Erythroblast (primary cell): ENCODE measurements around the gene DEPDC5.

Experiments
- DNase-seq, 2 experiments: peaks; one replicate each; lab custom pipeline; 2025; lab: John Stamatoyannopoulos, UW
- GATA1 ChIP-seq: IDR thresholded peaks from 2 replicates; pipeline ENCODE4 v1.6.1; 2011; ENCODE audit warnings: low read depth, mild to moderate bottlenecking, control low read depth, low read length, moderate library complexity
- POLR2A ChIP-seq: IDR thresholded peaks from 2 replicates; pipeline ENCODE4 v1.6.1; 2011; ENCODE audit warnings: mild to moderate bottlenecking, low read length

Gene DEPDC5

DNA sequence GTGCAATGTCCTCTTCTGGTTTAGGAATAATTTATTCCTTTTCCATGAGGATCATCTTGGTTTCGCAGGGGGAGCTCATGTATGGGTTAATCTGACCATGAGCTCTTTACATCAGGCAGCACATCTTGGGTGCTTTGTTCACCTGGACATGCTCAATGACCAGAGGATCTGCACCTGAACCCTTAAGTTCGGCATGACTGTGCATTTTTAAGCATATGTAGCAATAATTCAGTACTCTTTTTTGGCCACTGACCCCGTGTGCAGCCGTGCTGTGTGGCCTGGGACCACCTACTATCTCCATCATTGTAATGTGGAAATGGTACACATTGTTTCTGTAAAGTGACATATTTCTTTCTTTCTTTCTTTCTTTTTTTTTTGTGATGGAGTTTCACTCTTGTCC lies 62.9 kb downstream of the DEPDC5 start:
- no peak for DNase-seq

DNA sequence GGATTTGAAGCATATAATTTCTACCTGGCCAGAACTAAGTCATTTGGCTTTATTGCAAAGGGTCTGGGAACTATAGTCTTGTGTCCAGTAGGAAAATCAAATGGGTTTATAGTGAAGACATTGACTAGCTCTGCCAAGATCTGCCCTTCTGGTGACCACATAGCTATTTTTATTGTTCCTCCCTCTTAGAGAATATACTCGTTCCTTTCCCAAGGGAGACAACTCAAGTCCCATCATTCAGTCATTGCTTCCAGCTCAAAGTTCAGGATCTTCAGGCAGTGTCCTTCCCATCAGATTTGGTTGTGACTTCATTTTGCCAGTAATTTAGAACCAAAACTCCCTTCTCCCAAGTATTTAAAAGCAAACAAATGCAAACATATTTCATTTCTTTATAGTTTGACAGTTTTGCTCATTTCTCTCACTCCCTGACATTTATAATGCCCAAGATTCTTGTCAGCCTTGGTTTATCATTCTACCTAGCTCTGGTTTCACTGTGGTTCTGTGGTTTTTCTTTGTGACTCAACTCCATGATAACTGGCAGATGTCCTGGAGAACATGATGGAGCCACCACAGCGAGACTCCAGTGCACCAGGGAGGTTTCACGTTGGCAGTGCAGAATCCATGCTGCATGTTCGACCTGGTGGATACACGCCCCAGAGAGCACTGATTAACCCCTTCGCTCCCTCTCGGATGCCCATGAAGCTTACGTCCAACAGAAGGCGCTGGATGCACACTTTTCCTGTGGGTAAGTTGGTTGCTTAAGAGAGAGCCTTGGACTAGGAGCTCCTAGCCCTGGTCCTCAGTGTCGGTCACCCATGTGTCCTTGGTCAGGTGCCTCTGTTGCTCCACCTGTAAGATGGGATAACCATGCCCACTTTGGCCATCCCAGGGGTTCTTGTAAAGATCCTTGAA lies 64.9 kb downstream of the DEPDC5 start:
- no peak for TF ChIP-seq GATA1
- TF ChIP-seq POLR2A, result no peak
- DNase-seq, result peak; percentile 25 to 26

More for the DNA sequence above, 62.9 kb downstream of the DEPDC5 start:
- TF ChIP-seq POLR2A (no peak), GATA1 (no peak)

DNA sequence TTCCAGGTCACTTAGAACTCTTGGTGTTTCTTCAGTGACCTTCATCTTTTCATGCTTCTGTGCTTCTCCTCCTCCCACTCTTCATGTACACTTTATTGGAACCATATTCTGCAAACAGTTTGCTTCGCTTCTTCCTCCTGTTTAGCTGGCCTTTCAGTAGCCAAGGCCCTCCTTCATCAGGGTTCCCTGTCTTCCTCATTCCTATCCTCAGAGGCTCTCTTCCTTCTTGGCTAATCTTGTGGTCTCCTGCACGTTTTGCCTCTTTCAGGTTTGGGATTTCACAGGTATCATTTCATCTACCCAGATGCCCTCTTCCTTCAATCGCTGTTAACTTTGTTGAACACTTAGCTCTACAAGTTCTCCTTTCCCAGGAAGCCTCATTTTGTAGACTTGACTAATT lies 66.8 kb downstream of the DEPDC5 start:
- no peak for TF ChIP-seq GATA1
- TF ChIP-seq POLR2A, result no peak
- DNase-seq, result no peak

DNA sequence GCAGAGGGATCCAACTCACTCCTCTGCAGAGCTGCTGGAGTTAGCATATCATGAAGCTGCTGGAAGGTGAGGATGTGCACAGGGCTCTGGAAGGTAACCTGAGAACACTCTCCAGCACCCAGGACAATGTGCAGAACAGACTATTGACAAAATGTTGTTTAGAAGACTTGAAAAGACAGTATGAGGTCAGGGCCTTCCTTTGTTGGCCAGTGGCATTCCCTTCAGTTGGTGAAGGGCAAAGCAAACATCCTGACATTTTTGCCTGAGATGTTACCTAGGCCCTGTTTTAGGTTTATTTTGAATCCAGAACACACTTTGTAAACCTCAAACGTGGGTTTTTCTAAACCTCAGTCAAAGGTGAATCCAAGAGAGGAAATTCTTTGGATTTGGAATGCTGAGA lies 67.8 kb downstream of the DEPDC5 start:
- TF ChIP-seq GATA1, result no peak
- TF ChIP-seq POLR2A, result no peak

DNA sequence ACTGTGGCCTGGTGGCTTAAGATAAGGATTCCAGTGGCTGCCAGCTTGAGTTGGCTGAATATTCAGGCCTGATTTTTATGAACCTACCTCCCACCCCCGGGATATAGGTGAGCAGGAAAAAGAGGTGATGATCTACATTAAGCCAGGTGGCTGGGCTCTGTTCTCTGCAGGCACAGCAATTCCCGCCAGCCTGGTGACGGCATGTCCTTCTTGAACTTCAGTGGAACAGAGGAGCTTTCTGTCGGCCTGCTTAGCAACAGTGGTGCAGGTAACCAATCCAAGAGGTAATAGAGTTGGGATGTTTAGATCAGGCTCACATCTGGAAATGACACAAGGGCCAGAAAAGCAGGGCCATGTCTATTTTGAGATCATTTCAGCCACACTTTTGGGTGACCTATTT lies 68.7 kb downstream of the DEPDC5 start:
- no peak for TF ChIP-seq POLR2A
- TF ChIP-seq GATA1, result no peak
- DNase-seq, result no peak

More for the DNA sequence above, 67.8 kb downstream of the DEPDC5 start:
- no peak for DNase-seq

DNA sequence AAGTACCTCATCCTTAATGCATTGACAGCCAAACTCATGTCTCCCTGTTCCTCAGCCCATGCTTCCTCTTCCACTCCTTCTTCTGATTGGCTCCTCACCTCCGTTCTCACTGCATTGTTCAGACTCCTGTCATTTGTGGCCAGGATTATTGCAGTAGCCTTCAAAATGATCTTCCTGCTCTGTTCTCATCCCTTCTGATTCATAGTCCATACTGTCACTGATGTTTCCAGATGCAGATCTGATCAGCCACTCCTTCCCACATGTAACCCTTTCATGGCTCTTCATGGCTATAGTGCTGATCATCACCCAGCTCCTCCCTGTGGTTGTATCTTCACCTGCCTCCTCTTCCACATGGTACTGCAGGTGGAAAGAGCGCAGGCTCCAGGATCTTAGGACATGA lies 71.7 kb downstream of the DEPDC5 start:
- TF ChIP-seq POLR2A, result no peak
- TF ChIP-seq GATA1, result no peak
- DNase-seq, result no peak

DNA sequence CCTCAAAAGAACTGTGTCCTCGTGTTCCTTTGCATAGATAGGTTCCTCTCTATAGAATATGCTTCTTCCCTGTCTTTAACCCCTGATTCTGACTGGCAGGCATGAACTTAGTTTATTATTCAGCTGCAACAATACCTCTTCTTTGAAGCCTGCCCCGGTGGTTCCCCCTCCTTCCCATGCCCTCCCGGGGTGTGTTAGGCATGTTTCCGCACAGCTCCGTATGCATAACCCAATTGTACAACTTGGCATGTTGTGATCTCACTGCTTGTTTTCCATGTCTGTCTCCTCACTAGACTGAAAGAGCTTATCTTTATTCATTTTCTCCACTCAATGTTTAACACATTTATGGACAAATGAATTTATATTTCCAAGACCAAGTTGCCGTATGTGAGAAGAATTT lies 72.6 kb downstream of the DEPDC5 start:
- DNase-seq, result no peak
- no peak for TF ChIP-seq GATA1
- no peak for TF ChIP-seq POLR2A

DNA sequence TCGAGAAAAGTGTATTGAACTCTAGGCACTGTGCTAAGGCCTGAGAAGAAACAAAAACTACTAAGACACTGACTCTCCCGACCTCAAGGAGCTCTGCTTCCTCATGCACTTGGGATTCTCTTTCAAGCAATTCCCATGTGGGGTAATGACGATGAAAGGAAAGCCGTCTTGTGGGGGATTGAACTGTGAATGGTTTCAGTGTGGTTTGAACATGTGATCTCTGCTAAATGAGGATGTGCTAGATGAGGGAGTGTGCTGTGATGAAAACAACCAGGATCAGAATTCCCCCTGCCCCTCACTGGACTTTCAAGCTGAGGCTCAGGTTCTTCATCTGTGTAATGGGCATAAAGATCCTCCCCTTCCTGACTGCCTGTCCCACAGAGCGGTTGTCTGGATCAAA lies 74.9 kb downstream of the DEPDC5 start:
- DNase-seq, result no peak
- TF ChIP-seq GATA1 (no peak), POLR2A (no peak)

DNA sequence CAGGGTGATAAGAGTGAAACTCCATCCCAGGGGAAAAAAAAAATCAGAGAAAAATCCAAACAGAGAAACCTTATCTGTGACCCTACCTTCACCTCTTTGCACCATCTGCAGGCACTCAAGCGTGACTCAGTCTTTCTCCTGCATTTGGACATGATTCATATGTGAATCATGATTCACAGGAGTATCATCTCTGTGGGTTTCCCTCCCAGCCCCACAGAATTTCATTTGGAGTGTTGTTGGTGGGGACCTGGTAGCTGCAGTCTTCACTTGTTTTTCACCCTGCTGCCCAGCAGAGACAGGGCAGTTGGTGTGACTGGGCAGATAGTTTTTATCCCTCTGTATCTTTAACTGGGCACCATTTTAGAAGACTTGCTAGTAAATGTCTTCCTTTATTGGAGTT lies 75.7 kb downstream of the DEPDC5 start:
- peak in 1 of 2 experiments; percentile 43 for DNase-seq
- TF ChIP-seq POLR2A, result no peak

DNA sequence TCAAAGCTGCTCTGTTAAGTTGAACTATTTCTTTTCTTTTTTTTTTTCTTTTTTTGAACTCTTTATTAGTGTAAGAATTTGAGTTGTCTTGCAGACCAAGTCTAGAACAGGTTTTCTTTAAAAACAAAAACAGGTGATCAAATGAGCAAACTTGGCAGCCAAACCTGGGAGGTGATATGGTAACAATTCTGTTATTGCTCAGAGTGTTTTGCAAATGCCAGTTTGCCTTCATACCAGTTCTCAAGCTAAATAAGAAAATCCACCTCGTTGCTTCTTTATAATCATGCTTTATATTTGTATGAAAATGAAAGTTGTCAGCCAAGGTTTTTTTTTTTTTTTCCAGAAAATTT lies 76.9 kb downstream of the DEPDC5 start:
- no peak for DNase-seq
- TF ChIP-seq GATA1 (no peak), POLR2A (no peak)

- no peak for DNase-seq
- TF ChIP-seq GATA1 (no peak), POLR2A (no peak)
Measured at GRCh38 chr22:31833930-31834329, 80.1 kb downstream of the DEPDC5 start.

GRCh38 chr22:31836010-31836409 lies 82.2 kb downstream of the DEPDC5 start:
- TF ChIP-seq POLR2A, result no peak
- no peak for TF ChIP-seq GATA1
- no peak for DNase-seq

DNA sequence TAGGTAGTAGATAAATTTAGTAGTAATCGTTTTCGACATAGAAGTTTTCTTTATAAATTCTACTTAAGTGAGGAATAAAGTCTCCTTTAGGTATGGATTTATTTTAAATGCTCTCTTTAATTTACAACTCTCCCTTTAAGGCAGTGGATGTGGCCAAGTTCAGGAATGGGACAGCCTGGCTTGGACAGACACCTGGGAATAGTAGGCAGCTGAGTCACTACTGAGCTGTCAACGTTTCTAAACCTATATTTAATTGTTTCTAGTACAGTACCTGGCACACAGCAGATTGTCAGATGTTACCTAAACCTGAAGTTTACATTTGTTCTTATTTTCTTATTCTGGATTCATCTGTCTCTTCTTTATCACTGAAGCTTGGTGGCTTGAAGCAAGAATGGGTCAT lies 85.1 kb downstream of the DEPDC5 start:
- no peak for DNase-seq
- no peak for TF ChIP-seq POLR2A
- no peak for TF ChIP-seq GATA1

DNA sequence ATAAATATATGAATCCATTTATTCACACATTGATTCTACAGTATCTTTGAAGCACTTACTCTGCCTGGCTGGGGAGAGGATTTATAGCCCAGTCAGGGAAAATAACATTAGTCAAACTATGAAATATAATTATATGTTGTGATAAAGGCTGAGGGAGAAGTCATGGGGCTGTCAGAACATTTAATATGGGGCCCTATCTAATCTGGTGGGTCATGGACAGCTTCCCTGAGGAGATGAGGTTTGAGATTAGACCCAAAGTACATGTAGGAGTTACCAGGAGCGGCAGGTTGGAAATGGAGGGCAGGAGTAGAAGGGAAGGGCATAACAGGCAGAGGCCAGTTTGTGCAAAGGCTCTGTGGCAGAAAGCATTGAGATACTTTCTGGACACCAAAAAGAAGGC lies 86.2 kb downstream of the DEPDC5 start:
- TF ChIP-seq POLR2A, result no peak
- no peak for TF ChIP-seq GATA1
- no peak for DNase-seq

DNA sequence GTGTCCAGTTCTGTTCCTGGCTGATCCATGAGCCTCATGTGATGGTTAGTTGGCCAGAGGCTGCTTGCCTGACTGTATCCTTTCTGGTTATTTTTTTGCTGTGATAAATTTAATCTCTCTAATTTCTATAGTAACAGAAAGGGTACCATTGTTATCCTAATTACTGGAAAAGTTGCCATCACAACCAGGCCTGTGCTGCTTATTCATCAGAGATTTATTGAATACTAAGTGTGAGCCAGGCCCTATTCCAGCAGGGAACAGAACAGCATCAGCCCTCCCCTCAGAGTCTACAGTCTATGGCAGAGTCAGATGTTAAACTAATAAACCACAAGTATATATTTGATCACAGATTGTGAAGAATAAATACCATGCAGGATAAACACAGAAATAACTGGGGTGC lies 86.8 kb downstream of the DEPDC5 start:
- TF ChIP-seq GATA1 (no peak), POLR2A (no peak)
- no peak for DNase-seq
